WTC11 (cell line): ENCODE measurements around the gene MT2A. TPM values are rescaled to one million over a fixed set of nuclear protein-coding genes. Genes with fewer than 3 reads are reported as not detected.

Experiments
- ATAC-seq: fragments of 200-7000 bp; cut with Tn5 transposase; 2 replicates; pipeline ENCODE4 v1.10.0; 2021; ENCODE audit warnings: mild to moderate bottlenecking, moderate library complexity
- CTCF ChIA-PET: fragments of 300-600 bp; sonication (Branson Sonifier 250); formaldehyde crosslinking; loops from one replicate; lab custom pipeline; 2021; ENCODE audit warnings: antibody characterized with exemption; lab: Charles Lee
- POLR2A ChIA-PET: fragments of 350-600 bp; sonication (Branson Sonifier 250); formaldehyde crosslinking; loops from one replicate; lab custom pipeline; 2021; ENCODE audit warnings: antibody characterized with exemption; lab: Charles Lee
- DNase-seq: peaks from one replicate; pipeline ENCODE4 v3.0.0; 2021; ENCODE audit warnings: low spot score
- H3K27ac Mint-ChIP-seq: 2 replicates; pipeline ENCODE4 v1.8.0; 2021; ENCODE audit warnings: mixed read lengths
- H3K27me3 Mint-ChIP-seq: 2 replicates; pipeline ENCODE4 v1.8.0; 2021; ENCODE audit warnings: low read depth, mild to moderate bottlenecking, moderate library complexity, mixed read lengths
- H3K36me3 Mint-ChIP-seq: 2 replicates; pipeline ENCODE4 v1.8.0; 2021; ENCODE audit warnings: mixed read lengths
- H3K4me1 Mint-ChIP-seq: 2 replicates; pipeline ENCODE4 v1.8.0; 2022; ENCODE audit warnings: mixed read lengths
- H3K4me3 Mint-ChIP-seq: 2 replicates; pipeline ENCODE4 v1.8.0; 2021; ENCODE audit warnings: mild to moderate bottlenecking, moderate library complexity, mixed read lengths
- H3K9me3 Mint-ChIP-seq: 2 replicates; pipeline ENCODE4 v1.8.0; 2021; ENCODE audit warnings: mixed read lengths
- ATF1 ChIP-seq: sonication (generic); formaldehyde crosslinking; IDR thresholded peaks from 2 replicates; pipeline ENCODE4 v1.8.1; 2023; ENCODE audit warnings: mild to moderate bottlenecking, moderate library complexity, missing genetic modification reagents
- CBFB ChIP-seq: sonication (generic); formaldehyde crosslinking; IDR thresholded peaks from 2 replicates; pipeline ENCODE4 v1.8.1; 2022; ENCODE audit warnings: mild to moderate bottlenecking, low read depth, missing genetic modification reagents
- CREB1 ChIP-seq: sonication (generic); formaldehyde crosslinking; IDR thresholded peaks from 2 replicates; pipeline ENCODE4 v1.8.0; 2023; ENCODE audit warnings: mild to moderate bottlenecking, missing genetic modification reagents
- ESRRA ChIP-seq: sonication (generic); formaldehyde crosslinking; IDR thresholded peaks from 2 replicates; pipeline ENCODE4 v1.8.1; 2022; ENCODE audit warnings: mild to moderate bottlenecking, missing genetic modification reagents, borderline replicate concordance
- FOXK1 ChIP-seq: sonication (generic); formaldehyde crosslinking; IDR thresholded peaks from 2 replicates; pipeline ENCODE4 v1.8.0; 2022; ENCODE audit warnings: mild to moderate bottlenecking, moderate library complexity, missing genetic modification reagents
- HMGA2 ChIP-seq: fragments of 250-450 bp; sonication (Bioruptor Pico); IDR thresholded peaks from 2 replicates; pipeline ENCODE4 v1.4.0; 2021; ENCODE audit warnings: mild to moderate bottlenecking, moderate library complexity
- NR1H2 ChIP-seq: sonication (generic); formaldehyde crosslinking; IDR thresholded peaks from 2 replicates; pipeline ENCODE4 v1.9.0; 2021; ENCODE audit warnings: mild to moderate bottlenecking, moderate library complexity, missing genetic modification reagents
- PREB ChIP-seq: sonication (generic); formaldehyde crosslinking; IDR thresholded peaks from 2 replicates; pipeline ENCODE4 v1.8.1; 2022; ENCODE audit warnings: mild to moderate bottlenecking, missing genetic modification reagents, moderate library complexity, borderline replicate concordance
- RELA ChIP-seq: sonication (generic); formaldehyde crosslinking; IDR thresholded peaks from 2 replicates; pipeline ENCODE4 v1.8.1; 2022; ENCODE audit warnings: missing genetic modification reagents, mild to moderate bottlenecking, borderline replicate concordance
- SMAD3 ChIP-seq: sonication (generic); formaldehyde crosslinking; IDR thresholded peaks from 2 replicates; pipeline ENCODE4 v1.8.0; 2022; ENCODE audit warnings: missing genetic modification reagents, mild to moderate bottlenecking, borderline replicate concordance
- TCF7 ChIP-seq: sonication (generic); formaldehyde crosslinking; IDR thresholded peaks from 2 replicates; pipeline ENCODE4 v1.8.0; 2022; ENCODE audit warnings: mild to moderate bottlenecking, low read depth, missing genetic modification reagents, moderate library complexity
- USF2 ChIP-seq: sonication (generic); formaldehyde crosslinking; IDR thresholded peaks from 2 replicates; pipeline ENCODE4 v1.8.1; 2023; ENCODE audit warnings: mild to moderate bottlenecking, missing genetic modification reagents, moderate library complexity
- ZNF423 ChIP-seq: fragments of 250-450 bp; sonication (Bioruptor Pico); IDR thresholded peaks from 2 replicates; pipeline ENCODE4 v2.1.2; 2022; ENCODE audit warnings: mild to moderate bottlenecking, moderate library complexity
- total RNA-seq: library from RNA; stranded (reverse); gene quantifications from 3 replicates; pipeline ENCODE4 v1.2.3, GENCODE V29; 2021
- TF ChIP-seq, protein P1 (sequence below): sonication (generic); formaldehyde crosslinking; conservative IDR thresholded peaks from 2 replicates; pipeline ENCODE4 v1.8.1; 2023; ENCODE audit warnings: mild to moderate bottlenecking, low read depth, missing genetic modification reagents, moderate library complexity
- TF ChIP-seq, protein P2 (sequence below): sonication (generic); formaldehyde crosslinking; IDR thresholded peaks from 2 replicates; pipeline ENCODE4 v1.8.1; 2022; ENCODE audit warnings: low read depth, missing genetic modification reagents, borderline replicate concordance
- TF ChIP-seq, protein P3 (sequence below): fragments of 250-450 bp; sonication (Bioruptor Pico); IDR thresholded peaks from 2 replicates; pipeline ENCODE4 v1.9.0; 2021; ENCODE audit warnings: moderate library complexity, mild to moderate bottlenecking, inconsistent platforms, borderline replicate concordance
- TF ChIP-seq, protein P4 (sequence below): sonication (generic); formaldehyde crosslinking; IDR thresholded peaks from 2 replicates; pipeline ENCODE4 v1.8.1; 2023; ENCODE audit warnings: mild to moderate bottlenecking, missing genetic modification reagents
- TF ChIP-seq, protein P5 (sequence below): sonication (generic); formaldehyde crosslinking; IDR thresholded peaks from 2 replicates; pipeline ENCODE4 v1.8.1; 2023; ENCODE audit warnings: mild to moderate bottlenecking, missing genetic modification reagents, borderline replicate concordance

Gene MT2A
- total RNA-seq, 1 experiment from 2014 or later, result 139 TPM

DNA sequence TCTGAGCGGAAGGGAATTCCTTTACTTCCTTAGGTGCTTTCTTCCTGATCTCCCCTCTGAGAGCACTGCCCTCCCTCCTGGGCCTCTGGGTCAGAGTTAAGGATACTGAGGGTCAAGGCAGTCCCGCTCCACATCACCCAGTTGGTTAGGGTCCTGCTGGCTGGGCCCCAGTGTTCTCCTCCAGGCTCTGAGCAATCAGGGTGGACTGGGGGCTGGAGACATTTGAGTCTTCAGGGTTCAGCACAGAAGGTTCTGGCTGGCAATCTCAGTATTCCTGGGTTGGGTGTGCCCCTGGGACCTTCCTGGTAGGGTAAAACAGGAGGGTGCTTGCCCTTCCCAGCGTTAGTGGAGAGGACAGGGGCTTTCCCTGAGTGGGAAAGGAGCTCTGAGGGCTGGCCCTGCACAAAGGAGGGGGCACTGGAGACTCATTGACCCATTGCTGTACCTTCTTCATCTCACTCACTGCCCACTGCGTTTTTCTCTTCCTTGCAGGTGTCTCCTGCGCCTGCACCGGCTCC lies 24.5 kb downstream of the MT2A start:
- Mint-ChIP-seq H3K27ac (no peak overlapping the region), H3K36me3 (peaks cover 6% of the 10 kb centered on the region; the same call in 1 of the 2 replicates), H3K27me3 (peaks cover 100% of the 10 kb centered on the region), H3K9me3 (no peaks in the 10 kb centered on the region), H3K4me3 (peak overlapping the region; percentile 72), H3K4me1 (peaks cover 28% of the 10 kb centered on the region)
- ATAC-seq (peak; percentile 4), DNase-seq (no peak)
- TF ChIP-seq ATF1 (CRISPR knock-in tag), result no peak
- TF ChIP-seq, protein P1, sequence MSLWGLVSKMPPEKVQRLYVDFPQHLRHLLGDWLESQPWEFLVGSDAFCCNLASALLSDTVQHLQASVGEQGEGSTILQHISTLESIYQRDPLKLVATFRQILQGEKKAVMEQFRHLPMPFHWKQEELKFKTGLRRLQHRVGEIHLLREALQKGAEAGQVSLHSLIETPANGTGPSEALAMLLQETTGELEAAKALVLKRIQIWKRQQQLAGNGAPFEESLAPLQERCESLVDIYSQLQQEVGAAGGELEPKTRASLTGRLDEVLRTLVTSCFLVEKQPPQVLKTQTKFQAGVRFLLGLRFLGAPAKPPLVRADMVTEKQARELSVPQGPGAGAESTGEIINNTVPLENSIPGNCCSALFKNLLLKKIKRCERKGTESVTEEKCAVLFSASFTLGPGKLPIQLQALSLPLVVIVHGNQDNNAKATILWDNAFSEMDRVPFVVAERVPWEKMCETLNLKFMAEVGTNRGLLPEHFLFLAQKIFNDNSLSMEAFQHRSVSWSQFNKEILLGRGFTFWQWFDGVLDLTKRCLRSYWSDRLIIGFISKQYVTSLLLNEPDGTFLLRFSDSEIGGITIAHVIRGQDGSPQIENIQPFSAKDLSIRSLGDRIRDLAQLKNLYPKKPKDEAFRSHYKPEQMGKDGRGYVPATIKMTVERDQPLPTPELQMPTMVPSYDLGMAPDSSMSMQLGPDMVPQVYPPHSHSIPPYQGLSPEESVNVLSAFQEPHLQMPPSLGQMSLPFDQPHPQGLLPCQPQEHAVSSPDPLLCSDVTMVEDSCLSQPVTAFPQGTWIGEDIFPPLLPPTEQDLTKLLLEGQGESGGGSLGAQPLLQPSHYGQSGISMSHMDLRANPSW (CRISPR knock-in tag), result no peak
- ChIA-PET CTCF (interaction anchor here (0.8 to 1.0 kb wide), 2 partner anchors 15 to 29 kb away, joined by 3 read pairs; no protein-coding TSS in a partner anchor), POLR2A (interaction anchor here (0.6 kb wide), 2 partner anchors 9 to 25 kb away, joined by 3 to 4 read pairs; partner anchors contain the start of gene MT2A)

- ChIA-PET CTCF (interaction anchor here (0.8 kb wide), 1 partner anchor 30 kb away, joined by 3 read pairs; no protein-coding TSS in a partner anchor), POLR2A (interaction anchor here (0.6 to 5.1 kb wide), 2 partner anchors 8 to 10 kb away, joined by 3 to 24 read pairs; partner anchors contain the start of gene MT1E)
- Mint-ChIP-seq H3K4me1 (peaks cover 30% of the 10 kb centered on the region), H3K9me3 (no peaks in the 10 kb centered on the region), H3K4me3 (no peak overlapping the region), H3K27ac (no peak overlapping the region), H3K27me3 (peaks cover 100% of the 10 kb centered on the region), H3K36me3 (peaks cover 6% of the 10 kb centered on the region; the same call in 1 of the 2 replicates)
- no peak for ATAC-seq
- DNase-seq, result no peak
- TF ChIP-seq RELA (no peak), NR1H2 (no peak), USF2 (no peak), HMGA2 (CRISPR knock-in tag) (no peak), PREB (CRISPR knock-in tag) (no peak), TCF7 (no peak), CBFB (CRISPR knock-in tag) (no peak), ZNF423 (CRISPR knock-in tag) (no peak), SMAD3 (no peak), ESRRA (CRISPR knock-in tag) (no peak), FOXK1 (CRISPR knock-in tag) (no peak), CREB1 (CRISPR knock-in tag) (no peak)
- TF ChIP-seq, protein P2, sequence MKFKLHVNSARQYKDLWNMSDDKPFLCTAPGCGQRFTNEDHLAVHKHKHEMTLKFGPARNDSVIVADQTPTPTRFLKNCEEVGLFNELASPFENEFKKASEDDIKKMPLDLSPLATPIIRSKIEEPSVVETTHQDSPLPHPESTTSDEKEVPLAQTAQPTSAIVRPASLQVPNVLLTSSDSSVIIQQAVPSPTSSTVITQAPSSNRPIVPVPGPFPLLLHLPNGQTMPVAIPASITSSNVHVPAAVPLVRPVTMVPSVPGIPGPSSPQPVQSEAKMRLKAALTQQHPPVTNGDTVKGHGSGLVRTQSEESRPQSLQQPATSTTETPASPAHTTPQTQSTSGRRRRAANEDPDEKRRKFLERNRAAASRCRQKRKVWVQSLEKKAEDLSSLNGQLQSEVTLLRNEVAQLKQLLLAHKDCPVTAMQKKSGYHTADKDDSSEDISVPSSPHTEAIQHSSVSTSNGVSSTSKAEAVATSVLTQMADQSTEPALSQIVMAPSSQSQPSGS, result no peak
- TF ChIP-seq, protein P3, sequence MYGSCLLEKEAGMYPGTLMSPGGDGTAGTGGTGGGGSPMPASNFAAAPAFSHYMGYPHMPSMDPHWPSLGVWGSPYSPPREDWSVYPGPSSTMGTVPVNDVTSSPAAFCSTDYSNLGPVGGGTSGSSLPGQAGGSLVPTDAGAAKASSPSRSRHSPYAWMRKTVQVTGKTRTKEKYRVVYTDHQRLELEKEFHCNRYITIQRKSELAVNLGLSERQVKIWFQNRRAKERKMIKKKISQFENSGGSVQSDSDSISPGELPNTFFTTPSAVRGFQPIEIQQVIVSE, result no peak
- TF ChIP-seq, protein P4, sequence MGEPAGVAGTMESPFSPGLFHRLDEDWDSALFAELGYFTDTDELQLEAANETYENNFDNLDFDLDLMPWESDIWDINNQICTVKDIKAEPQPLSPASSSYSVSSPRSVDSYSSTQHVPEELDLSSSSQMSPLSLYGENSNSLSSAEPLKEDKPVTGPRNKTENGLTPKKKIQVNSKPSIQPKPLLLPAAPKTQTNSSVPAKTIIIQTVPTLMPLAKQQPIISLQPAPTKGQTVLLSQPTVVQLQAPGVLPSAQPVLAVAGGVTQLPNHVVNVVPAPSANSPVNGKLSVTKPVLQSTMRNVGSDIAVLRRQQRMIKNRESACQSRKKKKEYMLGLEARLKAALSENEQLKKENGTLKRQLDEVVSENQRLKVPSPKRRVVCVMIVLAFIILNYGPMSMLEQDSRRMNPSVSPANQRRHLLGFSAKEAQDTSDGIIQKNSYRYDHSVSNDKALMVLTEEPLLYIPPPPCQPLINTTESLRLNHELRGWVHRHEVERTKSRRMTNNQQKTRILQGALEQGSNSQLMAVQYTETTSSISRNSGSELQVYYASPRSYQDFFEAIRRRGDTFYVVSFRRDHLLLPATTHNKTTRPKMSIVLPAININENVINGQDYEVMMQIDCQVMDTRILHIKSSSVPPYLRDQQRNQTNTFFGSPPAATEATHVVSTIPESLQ (CRISPR knock-in tag), result no peak
- TF ChIP-seq, protein P5, sequence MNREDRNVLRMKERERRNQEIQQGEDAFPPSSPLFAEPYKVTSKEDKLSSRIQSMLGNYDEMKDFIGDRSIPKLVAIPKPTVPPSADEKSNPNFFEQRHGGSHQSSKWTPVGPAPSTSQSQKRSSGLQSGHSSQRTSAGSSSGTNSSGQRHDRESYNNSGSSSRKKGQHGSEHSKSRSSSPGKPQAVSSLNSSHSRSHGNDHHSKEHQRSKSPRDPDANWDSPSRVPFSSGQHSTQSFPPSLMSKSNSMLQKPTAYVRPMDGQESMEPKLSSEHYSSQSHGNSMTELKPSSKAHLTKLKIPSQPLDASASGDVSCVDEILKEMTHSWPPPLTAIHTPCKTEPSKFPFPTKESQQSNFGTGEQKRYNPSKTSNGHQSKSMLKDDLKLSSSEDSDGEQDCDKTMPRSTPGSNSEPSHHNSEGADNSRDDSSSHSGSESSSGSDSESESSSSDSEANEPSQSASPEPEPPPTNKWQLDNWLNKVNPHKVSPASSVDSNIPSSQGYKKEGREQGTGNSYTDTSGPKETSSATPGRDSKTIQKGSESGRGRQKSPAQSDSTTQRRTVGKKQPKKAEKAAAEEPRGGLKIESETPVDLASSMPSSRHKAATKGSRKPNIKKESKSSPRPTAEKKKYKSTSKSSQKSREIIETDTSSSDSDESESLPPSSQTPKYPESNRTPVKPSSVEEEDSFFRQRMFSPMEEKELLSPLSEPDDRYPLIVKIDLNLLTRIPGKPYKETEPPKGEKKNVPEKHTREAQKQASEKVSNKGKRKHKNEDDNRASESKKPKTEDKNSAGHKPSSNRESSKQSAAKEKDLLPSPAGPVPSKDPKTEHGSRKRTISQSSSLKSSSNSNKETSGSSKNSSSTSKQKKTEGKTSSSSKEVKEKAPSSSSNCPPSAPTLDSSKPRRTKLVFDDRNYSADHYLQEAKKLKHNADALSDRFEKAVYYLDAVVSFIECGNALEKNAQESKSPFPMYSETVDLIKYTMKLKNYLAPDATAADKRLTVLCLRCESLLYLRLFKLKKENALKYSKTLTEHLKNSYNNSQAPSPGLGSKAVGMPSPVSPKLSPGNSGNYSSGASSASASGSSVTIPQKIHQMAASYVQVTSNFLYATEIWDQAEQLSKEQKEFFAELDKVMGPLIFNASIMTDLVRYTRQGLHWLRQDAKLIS, result no peak
These were observed 25.2 kb downstream of the MT2A start for GRCh38 chr16:56633535-56633934.
